NB4 (cell line): ENCODE data around the gene HES1.

ENCODE experiments used
- MYC ChIP-seq: IDR thresholded peaks from 2 replicates; pipeline ENCODE4 v1.6.1; 2011; ENCODE audit warnings: low read depth, low read length
- POLR2A ChIP-seq: IDR thresholded peaks from 2 replicates; pipeline ENCODE4 v1.6.1; 2011; ENCODE audit warnings: mild to moderate bottlenecking; ENCODE audit not compliant: insufficient read length; ENCODE audit errors: extremely low read depth
- TF ChIP-seq, protein P1 (sequence below): IDR thresholded peaks from one replicate; pipeline ENCODE4 v1.5.1; 2012; ENCODE audit warnings: low read depth, low read length
- TF ChIP-seq, protein P2 (sequence below): IDR thresholded peaks from 2 replicates; pipeline ENCODE4 v1.6.1; 2011; ENCODE audit warnings: low read depth, low read length

DNA sequence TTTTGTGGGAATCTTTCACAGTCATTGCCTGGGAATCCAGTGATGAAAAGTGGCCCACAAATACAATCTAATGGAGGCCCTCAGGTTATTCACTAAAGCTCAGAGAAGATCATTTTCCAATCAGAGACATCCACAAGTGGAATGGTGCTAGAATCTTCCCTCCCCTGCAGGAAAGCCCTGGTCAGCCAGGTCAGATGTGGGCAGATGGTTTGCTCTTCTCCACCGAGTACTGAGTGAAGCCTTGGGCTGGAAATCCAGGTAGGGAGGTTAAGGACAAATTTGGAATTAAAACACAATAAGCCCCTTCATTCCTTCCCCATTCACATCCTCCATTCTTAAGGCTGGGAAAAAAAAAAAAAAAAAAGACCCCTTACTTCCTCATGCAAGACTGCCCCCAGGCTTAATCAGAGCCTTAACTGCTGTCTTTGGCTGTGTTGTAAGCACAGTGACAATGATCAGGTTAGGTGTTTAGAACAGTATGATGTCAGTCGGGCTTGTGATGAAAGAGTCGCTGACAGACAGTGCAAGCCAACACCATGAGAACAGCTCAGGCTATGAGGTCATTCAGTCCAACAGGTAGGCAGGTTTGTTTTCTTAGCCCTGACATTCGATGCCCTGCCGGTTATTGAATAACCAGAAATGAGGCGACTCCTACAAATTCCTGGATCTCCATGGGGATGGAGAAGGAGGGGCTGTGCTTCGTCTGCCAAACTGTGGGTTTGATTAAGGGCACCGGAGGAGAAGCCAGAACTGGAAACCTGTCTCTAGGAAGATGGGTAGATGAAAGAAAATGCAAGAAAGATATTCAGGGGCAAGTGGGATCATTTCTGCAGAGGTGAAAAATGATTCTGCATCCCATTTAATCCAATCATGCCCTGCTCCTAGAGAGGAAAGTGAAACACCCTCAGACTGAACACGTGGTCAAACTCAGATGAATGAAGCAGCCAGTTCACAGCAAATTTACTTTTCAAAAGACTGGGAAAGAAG is 23.5 kb upstream of the HES1 start:
- TF ChIP-seq, protein P1, sequence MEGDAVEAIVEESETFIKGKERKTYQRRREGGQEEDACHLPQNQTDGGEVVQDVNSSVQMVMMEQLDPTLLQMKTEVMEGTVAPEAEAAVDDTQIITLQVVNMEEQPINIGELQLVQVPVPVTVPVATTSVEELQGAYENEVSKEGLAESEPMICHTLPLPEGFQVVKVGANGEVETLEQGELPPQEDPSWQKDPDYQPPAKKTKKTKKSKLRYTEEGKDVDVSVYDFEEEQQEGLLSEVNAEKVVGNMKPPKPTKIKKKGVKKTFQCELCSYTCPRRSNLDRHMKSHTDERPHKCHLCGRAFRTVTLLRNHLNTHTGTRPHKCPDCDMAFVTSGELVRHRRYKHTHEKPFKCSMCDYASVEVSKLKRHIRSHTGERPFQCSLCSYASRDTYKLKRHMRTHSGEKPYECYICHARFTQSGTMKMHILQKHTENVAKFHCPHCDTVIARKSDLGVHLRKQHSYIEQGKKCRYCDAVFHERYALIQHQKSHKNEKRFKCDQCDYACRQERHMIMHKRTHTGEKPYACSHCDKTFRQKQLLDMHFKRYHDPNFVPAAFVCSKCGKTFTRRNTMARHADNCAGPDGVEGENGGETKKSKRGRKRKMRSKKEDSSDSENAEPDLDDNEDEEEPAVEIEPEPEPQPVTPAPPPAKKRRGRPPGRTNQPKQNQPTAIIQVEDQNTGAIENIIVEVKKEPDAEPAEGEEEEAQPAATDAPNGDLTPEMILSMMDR: no peak
- no peak for TF ChIP-seq POLR2A
- TF ChIP-seq, protein P2, sequence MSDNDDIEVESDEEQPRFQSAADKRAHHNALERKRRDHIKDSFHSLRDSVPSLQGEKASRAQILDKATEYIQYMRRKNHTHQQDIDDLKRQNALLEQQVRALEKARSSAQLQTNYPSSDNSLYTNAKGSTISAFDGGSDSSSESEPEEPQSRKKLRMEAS: no peak
- no peak for TF ChIP-seq MYC
